HepG2 (cell line): ENCODE results near the gene LIME1. TPM values are rescaled to one million over a fixed set of nuclear protein-coding genes. Genes with fewer than 3 reads are reported as not detected.

ENCODE experiments used
- CENPX ChIP-seq: sonication (generic); formaldehyde crosslinking; IDR thresholded peaks from 2 replicates; pipeline ENCODE4 v1.9.0; 2021; ENCODE audit warnings: mild to moderate bottlenecking, missing genetic modification reagents, moderate library complexity
- CREB3 ChIP-seq: sonication (generic); formaldehyde crosslinking; IDR thresholded peaks from 2 replicates; pipeline ENCODE4 v1.5.0; 2020; ENCODE audit warnings: missing genetic modification reagents
- EP300 ChIP-seq, 3 experiments: sonication (generic) in 1 of 3; formaldehyde crosslinking in 1 of 3; IDR thresholded peaks; 2 replicates each; pipeline versions ENCODE4 v1.5.1 to v1.6.1; 2011 to 2020; ENCODE audit warnings: low read depth in 2 of 3, low read length in 2 of 3, borderline replicate concordance in 1 of 3, improper control_type of control experiment in 1 of 3, mild to moderate bottlenecking in 1 of 3, missing genetic modification reagents in 1 of 3, moderate library complexity in 1 of 3
- FOXK1 ChIP-seq: sonication (generic); formaldehyde crosslinking; IDR thresholded peaks from 2 replicates; pipeline ENCODE4 v1.4.0; 2020; ENCODE audit warnings: low read depth, missing genetic modification reagents, borderline replicate concordance
- HDAC1 ChIP-seq: sonication (generic); formaldehyde crosslinking; IDR thresholded peaks from 2 replicates; pipeline ENCODE4 v1.5.1; 2020; ENCODE audit warnings: mild to moderate bottlenecking, missing genetic modification reagents
- HNRNPLL ChIP-seq: fragments of 200-400 bp; formaldehyde crosslinking; IDR thresholded peaks from 2 replicates; pipeline ENCODE4 v1.6.1; 2017; ENCODE audit warnings: mild to moderate bottlenecking, low read depth, low read length; ENCODE audit not compliant: poor library complexity, severe bottlenecking
- HOMEZ ChIP-seq: IDR thresholded peaks from 2 replicates; pipeline ENCODE4 v1.6.1; 2016; ENCODE audit warnings: low read depth
- MIER2 ChIP-seq: IDR thresholded peaks from 2 replicates; pipeline ENCODE4 v1.6.1; 2016; ENCODE audit warnings: missing biosample characterization, missing genetic modification reagents
- PPARG ChIP-seq: conservative IDR thresholded peaks from 2 replicates; pipeline ENCODE4 v1.6.1; 2016; ENCODE audit warnings: missing biosample characterization, missing genetic modification reagents
- SALL1 ChIP-seq: sonication (generic); formaldehyde crosslinking; IDR thresholded peaks from 2 replicates; pipeline ENCODE4 v1.8.0; 2022; ENCODE audit warnings: mild to moderate bottlenecking, missing genetic modification reagents
- TAF15 ChIP-seq: fragments of 200-400 bp; formaldehyde crosslinking; IDR thresholded peaks from one replicate; pipeline ENCODE4 v1.6.1; 2018; ENCODE audit warnings: mild to moderate bottlenecking, low read depth, low read length; ENCODE audit not compliant: poor library complexity, severe bottlenecking
- TFDP1 ChIP-seq: IDR thresholded peaks from 2 replicates; pipeline ENCODE4 v1.6.1; 2016; ENCODE audit warnings: missing compliant biosample characterization, missing genetic modification reagents, borderline replicate concordance
- TGIF2 ChIP-seq: IDR thresholded peaks from 2 replicates; pipeline ENCODE4 v1.6.1; 2016; ENCODE audit warnings: control low read depth, missing compliant biosample characterization
- YEATS4 ChIP-seq: sonication (generic); formaldehyde crosslinking; IDR thresholded peaks from 2 replicates; pipeline ENCODE4 v1.4.0; 2020; ENCODE audit warnings: missing genetic modification reagents, borderline replicate concordance
- ZKSCAN8 ChIP-seq: IDR thresholded peaks from 2 replicates; pipeline ENCODE4 v1.6.1; 2016; ENCODE audit warnings: borderline replicate concordance, missing genetic modification reagents, missing compliant biosample characterization
- ZMAT3 ChIP-seq: sonication (generic); formaldehyde crosslinking; conservative IDR thresholded peaks from 2 replicates; pipeline ENCODE4 v1.7.0; 2021; ENCODE audit warnings: missing genetic modification reagents
- ZNF138 ChIP-seq: sonication (generic); formaldehyde crosslinking; IDR thresholded peaks from 2 replicates; pipeline ENCODE4 v1.5.0; 2020; ENCODE audit warnings: mild to moderate bottlenecking, low read depth, missing genetic modification reagents
- ZNF263 ChIP-seq: sonication (generic); formaldehyde crosslinking; IDR thresholded peaks from 2 replicates; pipeline ENCODE4 v1.4.0; 2020; ENCODE audit warnings: missing genetic modification reagents
- ZNF329 ChIP-seq: sonication (generic); formaldehyde crosslinking; IDR thresholded peaks from 2 replicates; pipeline ENCODE4 v1.9.0; 2021; ENCODE audit warnings: low read depth, mild to moderate bottlenecking, missing genetic modification reagents
- ZNF367 ChIP-seq: sonication (generic); formaldehyde crosslinking; IDR thresholded peaks from 2 replicates; pipeline ENCODE4 v1.4.0; 2020; ENCODE audit warnings: missing genetic modification reagents, borderline replicate concordance
- ZNF552 ChIP-seq: sonication (generic); formaldehyde crosslinking; IDR thresholded peaks from 2 replicates; pipeline ENCODE4 v1.9.0; 2022; ENCODE audit warnings: missing genetic modification reagents, mild to moderate bottlenecking, borderline replicate concordance
- ZNF598 ChIP-seq: sonication (generic); formaldehyde crosslinking; IDR thresholded peaks from 2 replicates; pipeline ENCODE4 v1.5.1; 2020; ENCODE audit warnings: mild to moderate bottlenecking, missing genetic modification reagents, borderline replicate concordance
- ZNF629 ChIP-seq: sonication (generic); formaldehyde crosslinking; conservative IDR thresholded peaks from 2 replicates; pipeline ENCODE4 v1.5.0; 2020; ENCODE audit warnings: missing genetic modification reagents
- ZNF782 ChIP-seq: sonication (generic); formaldehyde crosslinking; IDR thresholded peaks from 2 replicates; pipeline ENCODE4 v1.4.0; 2020; ENCODE audit warnings: missing genetic modification reagents, mild to moderate bottlenecking, borderline replicate concordance
- ZNF790 ChIP-seq: sonication (generic); formaldehyde crosslinking; IDR thresholded peaks from 2 replicates; pipeline ENCODE4 v1.8.0; 2022; ENCODE audit warnings: missing genetic modification reagents, mild to moderate bottlenecking, borderline replicate concordance
- polyA plus RNA-seq, 8 experiments: library from polyadenylated mRNA; depleted of rRNA in 3 of 8; stranded (reverse) in 7 of 8; unstranded in 1 of 8; fragments of >200 nt; fragmentation: Illumina TruSeq in 4 of 8; extraction: Trizol in 4 of 8; gene quantifications; 2 replicates each; pipeline versions ENCODE4 v1.2.1 to v1.2.3, GENCODE V29; 2011 to 2016; ENCODE audit warnings: low read depth in 4 of 8, missing spikeins in 1 of 8, mixed read lengths in 1 of 8; ENCODE audit not compliant: insufficient read depth in 1 of 8
- total RNA-seq, 5 experiments: library from RNA; depleted of rRNA; stranded (reverse); fragments of >200 nt; fragmentation: Illumina TruSeq; extraction: Trizol; gene quantifications; 2 replicates each; pipeline ENCODE4 v1.2.3, GENCODE V29; 2016; ENCODE audit warnings: low read depth in 1 of 5

Gene LIME1
- total and polyA plus RNA-seq, 2 of the 13 experiments (the other 11 are each of a cell fraction or from before 2014, with no cell fraction given): 13.0 to 61.5 TPM

GRCh38 chr20:63737945-63738686 lies 1.7 kb downstream of the LIME1 start (continued):
- TF ChIP-seq TAF15 (peak; percentile 84), HDAC1 (CRISPR knock-in tag) (peak; percentile 94), TFDP1 (CRISPR knock-in tag) (peak; percentile 53), HOMEZ (0 out of 2 replicates have a peak, but pooled peaks have one; percentile 22), HNRNPLL (peak; percentile 66), ZNF598 (CRISPR knock-in tag) (no peak), YEATS4 (CRISPR knock-in tag) (peak; percentile 91; the same call in 1 of the 2 replicates), ZNF552 (0 out of 2 replicates have a peak, but pooled peaks have one; percentile 84), ZMAT3 (CRISPR knock-in tag) (0 out of 2 replicates have a peak, but pooled peaks have one; percentile 52), CREB3 (no peak; the same call in 1 of the 2 replicates), ZNF629 (CRISPR knock-in tag) (peak; percentile 36; the same call in 1 of the 2 replicates), ZNF790 (peak; percentile 54; the same call in 1 of the 2 replicates), ZNF329 (0 out of 2 replicates have a peak, but pooled peaks have one; percentile 84), ZNF367 (CRISPR knock-in tag) (no peak), EP300 (IDR thresholded peaks at IDR 0.05; ENCODE audit: low read depth in 2 of 2, low read length in 2 of 2) (peak in 1 of 2 experiments; percentile 69; a peak in 3 of 4 replicates), EP300 (CRISPR knock-in tag; IDR thresholded peaks at IDR 0.05; ENCODE audit: borderline replicate concordance) (peak; percentile 63; the same call in 1 of the 2 replicates), ZNF782 (CRISPR knock-in tag) (peak; percentile 97), CENPX (CRISPR knock-in tag) (no peak), SALL1 (CRISPR knock-in tag) (peak; percentile 73; the same call in 1 of the 2 replicates), PPARG (CRISPR knock-in tag) (peak; percentile 75; the same call in 1 of the 2 replicates), TGIF2 (CRISPR knock-in tag) (peak; percentile 92), FOXK1 (CRISPR knock-in tag) (peak; percentile 74), MIER2 (CRISPR knock-in tag) (no peak), ZNF263 (peak; percentile 53; the same call in 1 of the 2 replicates), ZKSCAN8 (CRISPR knock-in tag) (no peak), ZNF138 (CRISPR knock-in tag) (peak; percentile 86)
